Stimulated activated CD4-positive, alpha-beta T cell treated with anti-CD3 and anti-CD28 coated beads, Interleukin-1b, Interleukin-23, amount 100 ng/mL, for 24 hours (primary cell): Measurements from ENCODE around the gene FTMT.
"Not testable (repeated sequence)": the region's sequence is repeated elsewhere in the genome, so short reads cannot be mapped to it uniquely, and the experiment has no call there.

Experiments used
- DNase-seq, 4 experiments: peaks; one replicate each; pipeline ENCODE4 v3.0.0-alpha.2; 2020; ENCODE audit warnings: low read depth in 4 of 4, low spot score in 1 of 4

The FTMT gene

GRCh38 chr5:121851643-121852574 is at the start of gene FTMT:
Gene FTMT, plus strand, starts transcription at chr5:121851882. Its CDS starts 82 bp downstream, at chr5:121851964.
- no peak for DNase-seq

GRCh38 chr5:121805251-121805650 is 46.4 kb upstream of the FTMT start:
- not testable (repeated sequence) for DNase-seq

GRCh38 chr5:121805911-121806310 is 45.8 kb upstream of the FTMT start:
- DNase-seq, result no peak

GRCh38 chr5:121816164-121816563 is 35.5 kb upstream of the FTMT start:
- DNase-seq, result no peak

- no peak for DNase-seq
Observed at GRCh38 chr5:121819682-121820261, 31.9 kb upstream of the FTMT start.

GRCh38 chr5:121833617-121834016 is 18.1 kb upstream of the FTMT start:
- no peak for DNase-seq

GRCh38 chr5:121834021-121834420 is 17.7 kb upstream of the FTMT start:
- no peak for DNase-seq

- no peak for DNase-seq
Observed at GRCh38 chr5:121841892-121842291, 9.8 kb upstream of the FTMT start.

- no peak for DNase-seq
Observed at GRCh38 chr5:121850272-121850671, 1.4 kb upstream of the FTMT start.

GRCh38 chr5:121853850-121854249 is 2.2 kb downstream of the FTMT start:
- DNase-seq, result no peak

GRCh38 chr5:121862801-121863200 is 11.1 kb downstream of the FTMT start:
- no peak for DNase-seq

GRCh38 chr5:121863753-121864285 is 12.1 kb downstream of the FTMT start:
- DNase-seq, result no peak

- no peak for DNase-seq
Observed at GRCh38 chr5:121867403-121867802, 15.7 kb downstream of the FTMT start.

GRCh38 chr5:121870489-121870888 is 18.8 kb downstream of the FTMT start:
- no peak for DNase-seq

GRCh38 chr5:121872856-121873255 is 21.2 kb downstream of the FTMT start:
- DNase-seq, result no peak

GRCh38 chr5:121873409-121873808 is 21.7 kb downstream of the FTMT start:
- DNase-seq, result no peak

GRCh38 chr5:121885630-121886029 is 33.9 kb downstream of the FTMT start:
- DNase-seq, result no peak

- DNase-seq, result no peak
Observed at GRCh38 chr5:121887727-121888126, 36.0 kb downstream of the FTMT start.

GRCh38 chr5:121890297-121890858 is 38.7 kb downstream of the FTMT start:
- no peak for DNase-seq

- no peak for DNase-seq
Observed at GRCh38 chr5:121897341-121897740, 45.7 kb downstream of the FTMT start.

GRCh38 chr5:121899346-121899745 is 47.7 kb downstream of the FTMT start:
- DNase-seq, result no peak
